Left lung (tissue), 10 donors: ENCODE data around the gene HSH2D. TPM values are rescaled to one million over a fixed set of nuclear protein-coding genes. Genes with fewer than 3 reads are reported as not detected.

Experiments
- ATAC-seq: fragments of 200-7000 bp; cut with Tn5 transposase; one replicate; pipeline ENCODE4 v1.9.1; 2020; ENCODE audit warnings: moderate library complexity
- DNase-seq, 4 donors: peaks; one replicate each; pipeline ENCODE4 v3.0.0-alpha.2; 2013 to 2020
- H3K27ac ChIP-seq, 2 donors: fragments of 200-600 bp; sonication (generic) in 1 of 2; one replicate each; pipeline versions ENCODE4 v1.5.0 to v1.8.0; 2020 to 2021
- H3K27me3 ChIP-seq, 2 donors: fragments of 200-600 bp; sonication (generic) in 1 of 2; one replicate each; pipeline versions ENCODE4 v1.5.0 to v1.8.0; 2020 to 2021
- H3K36me3 ChIP-seq, 2 donors: fragments of 200-600 bp; sonication (generic) in 1 of 2; one replicate each; pipeline versions ENCODE4 v1.5.0 to v1.8.0; 2020 to 2021
- H3K4me1 ChIP-seq, 2 donors: fragments of 200-600 bp; one replicate each; pipeline ENCODE4 v1.8.0; 2021
- H3K4me3 ChIP-seq, 2 donors: fragments of 200-600 bp; sonication (generic) in 1 of 2; one replicate each; pipeline versions ENCODE4 v1.5.0 to v1.8.0; 2020 to 2021; ENCODE audit warnings: mild to moderate bottlenecking in 1 of 2
- H3K9me3 ChIP-seq, 2 donors: fragments of 200-600 bp; sonication (generic) in 1 of 2; one replicate each; pipeline versions ENCODE4 v1.5.0 to v1.8.0; 2020 to 2021
- CTCF ChIP-seq, 2 donors: fragments of 200-600 bp; sonication (generic) in 1 of 2; IDR thresholded peaks; one replicate each; pipeline versions ENCODE4 v1.5.0 to v1.8.0; 2021; ENCODE audit warnings: antibody characterized with exemption in 2 of 2
- intact Hi-C, 2 donors: fragments of 100-400 bp; cut with DNase I; formaldehyde crosslinking; loops; one replicate each; pipeline versions ENCODE4 v1.11.2 to v1.14.2; 2022
- polyA plus RNA-seq, 6 donors: library from polyadenylated mRNA; unstranded; fragments of 120-200 nt; gene quantifications; one replicate each; pipeline ENCODE4 v1.2.1, GENCODE V29; 2013; ENCODE audit not compliant: insufficient read length in 6 of 6
- total RNA-seq, 2 donors: library from RNA; stranded (reverse); fragmentation: NEBNext Ultra II Directional; extraction: Animal tissue kit (Norgen Biotek cat#: 25700); gene quantifications; one replicate each; pipeline ENCODE4 v1.2.1, GENCODE V29; 2021
- donor health status: DM: no; HTN: yes; CAD: no.
- donor health status: DM: no; HTN: no; CAD: no.

HSH2D gene
- total and polyA plus RNA-seq, 8 donors: 1.8 to 8.5 (median 2.3) TPM

GRCh38 chr19:16202320-16203255 is 59.1 kb downstream of the HSH2D start:
- H3K27me3 ChIP-seq: no peaks in the 10 kb centered on the region
- no peak for TF ChIP-seq CTCF (IDR thresholded peaks at IDR 0.05)
- no peak for ATAC-seq

GRCh38 chr19:16203256-16204004 is 59.9 kb downstream of the HSH2D start:
- no peaks in the 10 kb centered on the region for H3K27me3 ChIP-seq

More at GRCh38 chr19:16202320-16203255, 59.1 kb downstream of the HSH2D start:
- intact Hi-C loops: no loop called here
- Histone ChIP-seq H3K9me3 (no peaks in the 10 kb centered on the region), H3K36me3 (peaks cover 0 to 72% of the 10 kb centered on the region in 2 donors), H3K27ac (no peak overlapping the region), H3K4me3 (no peak overlapping the region), H3K4me1 (peaks cover 20 to 24% of the 10 kb centered on the region in 2 donors)
- no peak for DNase-seq

GRCh38 chr19:16204005-16204294 is 60.5 kb downstream of the HSH2D start:
- no peak for TF ChIP-seq CTCF (IDR thresholded peaks at IDR 0.05)
- H3K36me3 ChIP-seq: peaks cover 0 to 86% of the 10 kb centered on the region in 2 donors
- H3K9me3 ChIP-seq: no peaks in the 10 kb centered on the region
- no peak overlapping the region for H3K27ac ChIP-seq
- DNase-seq (no peak), ATAC-seq (no peak)
- no peaks in the 10 kb centered on the region for H3K27me3 ChIP-seq
- H3K4me3 ChIP-seq: no peak overlapping the region
- H3K4me1 ChIP-seq: peaks cover 15 to 18% of the 10 kb centered on the region in 2 donors
- intact Hi-C loops: no loop called here

More at GRCh38 chr19:16203256-16204004, 59.9 kb downstream of the HSH2D start:
- Histone ChIP-seq H3K9me3 (no peaks in the 10 kb centered on the region), H3K4me3 (no peak overlapping the region), H3K27ac (no peak overlapping the region), H3K36me3 (peaks cover 0 to 81% of the 10 kb centered on the region in 2 donors), H3K4me1 (peaks cover 20 to 23% of the 10 kb centered on the region in 2 donors)
- intact Hi-C loops: no loop called here
- TF ChIP-seq CTCF (IDR thresholded peaks at IDR 0.05): no peak
- no peak for DNase-seq
- ATAC-seq: no peak

GRCh38 chr19:16205205-16206045 is 61.9 kb downstream of the HSH2D start:
- intact Hi-C loops: no loop called here
- Histone ChIP-seq H3K4me3 (no peak overlapping the region), H3K27ac (no peak overlapping the region), H3K4me1 (peaks cover 1 to 3% of the 10 kb centered on the region in 2 donors), H3K36me3 (peaks cover 5 to 96% of the 10 kb centered on the region in 2 donors), H3K9me3 (no peaks in the 10 kb centered on the region), H3K27me3 (no peaks in the 10 kb centered on the region)
- TF ChIP-seq CTCF (IDR thresholded peaks at IDR 0.05): no peak
- DNase-seq (no peak), ATAC-seq (no peak)
